ENCODE measurements around the gene MGMT.

Gene MGMT

GRCh38 chr10:129525401-129525801 lies 58.4 kb downstream of the MGMT start:
- H3K27ac ChIP-seq (ENCODE audit: insufficient read depth, low read depth, low read length, poor library complexity, severe bottlenecking): no peak overlapping the region
- 88% methylated on average over 13 of the region's 13 CpGs for WGBS, 2 experiments
- H3K4me1 ChIP-seq (ENCODE audit: control insufficient read depth, insufficient read depth, low read length): peaks cover 4% of the 10 kb centered on the region
- no peaks in the 10 kb centered on the region for H3K36me3 ChIP-seq (ENCODE audit: control insufficient read depth, insufficient read depth, low read length)
- H3K27me3 ChIP-seq (ENCODE audit: control insufficient read depth, insufficient read depth, low read length, poor library complexity, severe bottlenecking): no peaks in the 10 kb centered on the region
- H3K4me3 ChIP-seq (ENCODE audit: insufficient read depth, low read depth, low read length): no peak overlapping the region
- no peaks in the 10 kb centered on the region for H3K9me3 ChIP-seq (ENCODE audit: control insufficient read depth, low read length)

DNA sequence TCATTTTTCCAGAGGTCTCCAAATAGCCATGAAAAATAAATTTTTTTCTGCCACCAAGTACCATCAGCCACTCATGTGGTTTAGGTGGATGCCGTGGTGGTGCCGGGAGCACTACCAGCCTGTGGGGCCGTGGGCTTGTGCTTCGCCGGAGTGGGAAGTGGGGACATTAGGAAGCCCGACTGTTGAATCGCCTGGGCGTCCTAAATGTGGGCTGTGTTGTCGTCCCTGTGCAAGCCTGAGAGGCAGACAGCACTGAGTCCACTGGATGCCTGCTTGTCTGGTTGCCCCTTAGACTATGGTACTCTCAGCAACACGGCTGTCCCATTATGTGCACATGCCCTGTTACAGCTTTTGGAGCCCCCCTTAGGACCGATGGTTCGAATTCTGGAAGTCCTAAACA lies 59.9 kb downstream of the MGMT start:
- WGBS, 2 experiments: 94 to 95% methylated on average over 12 of the region's 12 CpGs
- Histone ChIP-seq H3K4me3 (ENCODE audit: insufficient read depth, low read depth, low read length) (no peak overlapping the region), H3K27me3 (ENCODE audit: control insufficient read depth, insufficient read depth, low read length, poor library complexity, severe bottlenecking) (no peaks in the 10 kb centered on the region), H3K9me3 (ENCODE audit: control insufficient read depth, low read length) (no peaks in the 10 kb centered on the region), H3K4me1 (ENCODE audit: control insufficient read depth, insufficient read depth, low read length) (peaks cover 12% of the 10 kb centered on the region), H3K36me3 (ENCODE audit: control insufficient read depth, insufficient read depth, low read length) (no peaks in the 10 kb centered on the region), H3K27ac (ENCODE audit: insufficient read depth, low read depth, low read length, poor library complexity, severe bottlenecking) (no peak overlapping the region)

GRCh38 chr10:129528376-129528978 lies 61.4 kb downstream of the MGMT start:
- H3K9me3 ChIP-seq (ENCODE audit: control insufficient read depth, low read length): no peaks in the 10 kb centered on the region
- H3K36me3 ChIP-seq (ENCODE audit: control insufficient read depth, insufficient read depth, low read length): no peaks in the 10 kb centered on the region
- peaks cover 10% of the 10 kb centered on the region for H3K4me1 ChIP-seq (ENCODE audit: control insufficient read depth, insufficient read depth, low read length)
- H3K27me3 ChIP-seq (ENCODE audit: control insufficient read depth, insufficient read depth, low read length, poor library complexity, severe bottlenecking): no peaks in the 10 kb centered on the region
- H3K4me3 ChIP-seq (ENCODE audit: insufficient read depth, low read depth, low read length): no peak overlapping the region
- no peak overlapping the region for H3K27ac ChIP-seq (ENCODE audit: insufficient read depth, low read depth, low read length, poor library complexity, severe bottlenecking)
- 89 to 90% methylated on average over 16 of the region's 16 CpGs for WGBS, 2 experiments

- Histone ChIP-seq H3K4me1 (ENCODE audit: control insufficient read depth, insufficient read depth, low read length) (peaks cover 10% of the 10 kb centered on the region), H3K4me3 (ENCODE audit: insufficient read depth, low read depth, low read length) (no peak overlapping the region), H3K27me3 (ENCODE audit: control insufficient read depth, insufficient read depth, low read length, poor library complexity, severe bottlenecking) (no peaks in the 10 kb centered on the region), H3K36me3 (ENCODE audit: control insufficient read depth, insufficient read depth, low read length) (no peaks in the 10 kb centered on the region), H3K27ac (ENCODE audit: insufficient read depth, low read depth, low read length, poor library complexity, severe bottlenecking) (no peak overlapping the region), H3K9me3 (ENCODE audit: control insufficient read depth, low read length) (no peaks in the 10 kb centered on the region)
- WGBS, 2 experiments: 91 to 94% methylated on average over 14 of the region's 14 CpGs
Measured at GRCh38 chr10:129530581-129530980, 63.5 kb downstream of the MGMT start.

- Histone ChIP-seq H3K4me1 (ENCODE audit: control insufficient read depth, insufficient read depth, low read length) (peaks cover 10% of the 10 kb centered on the region), H3K27ac (ENCODE audit: insufficient read depth, low read depth, low read length, poor library complexity, severe bottlenecking) (no peak overlapping the region), H3K27me3 (ENCODE audit: control insufficient read depth, insufficient read depth, low read length, poor library complexity, severe bottlenecking) (no peaks in the 10 kb centered on the region), H3K9me3 (ENCODE audit: control insufficient read depth, low read length) (no peaks in the 10 kb centered on the region), H3K36me3 (ENCODE audit: control insufficient read depth, insufficient read depth, low read length) (no peaks in the 10 kb centered on the region), H3K4me3 (ENCODE audit: insufficient read depth, low read depth, low read length) (no peak overlapping the region)
- WGBS, 2 experiments: 93 to 94% methylated on average over 14 of the region's 15 CpGs
Measured at GRCh38 chr10:129531195-129531968, 64.3 kb downstream of the MGMT start.

DNA sequence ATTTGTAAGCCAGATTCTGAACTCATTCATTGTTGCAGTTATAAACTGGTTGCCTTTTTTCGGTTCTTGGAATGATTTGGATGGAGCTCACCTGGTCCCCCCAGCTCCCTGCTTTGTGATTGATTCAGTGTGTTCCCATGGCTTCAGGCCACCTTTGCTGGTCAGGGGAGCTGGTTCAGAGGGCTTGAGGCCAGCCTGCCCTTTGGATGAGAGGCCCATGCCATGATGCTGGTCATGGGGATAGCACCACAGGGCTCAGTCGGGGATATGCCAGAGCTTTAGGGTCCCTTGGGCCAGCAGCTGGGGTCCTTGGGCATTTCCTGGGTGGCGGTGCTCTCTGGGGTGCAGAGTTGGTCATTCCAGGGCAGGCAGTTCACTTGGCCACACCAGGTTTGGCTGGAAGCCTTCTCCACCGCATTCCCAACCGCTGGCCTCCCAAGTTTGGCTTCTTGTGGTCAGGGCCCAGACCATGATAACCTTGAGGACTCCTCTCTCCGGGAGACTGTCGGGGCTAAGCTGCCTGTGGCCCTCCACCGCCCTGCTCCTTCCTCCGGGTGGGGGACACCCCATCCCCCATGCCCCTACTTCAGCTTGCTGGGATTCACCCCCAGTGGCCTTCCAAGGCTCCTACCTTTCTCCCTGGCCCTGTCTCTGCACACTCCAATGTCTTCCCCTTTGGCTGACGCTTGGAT lies 65.1 kb downstream of the MGMT start:
- 96 to 98% methylated on average over 10 of the region's 10 CpGs for WGBS, 2 experiments

DNA sequence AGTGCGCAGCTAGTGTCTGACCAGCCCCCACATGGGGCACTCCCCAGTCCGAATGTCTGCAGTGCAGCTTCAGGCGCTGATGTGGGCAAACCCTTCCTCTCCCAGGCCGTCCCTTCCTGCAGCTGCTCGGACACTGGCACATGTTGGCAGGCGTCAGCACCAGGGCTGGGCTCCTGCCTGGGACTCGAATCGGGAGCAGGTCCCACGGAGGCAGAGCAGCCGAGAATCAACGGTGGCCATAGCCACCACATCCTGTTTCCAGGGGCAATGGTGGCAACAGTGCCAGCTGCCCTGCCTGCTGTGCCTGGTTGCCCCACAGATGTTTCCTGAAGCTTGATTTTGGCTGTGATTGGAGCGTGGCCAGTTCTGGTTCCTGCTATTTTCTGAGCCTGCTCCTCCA lies 65.8 kb downstream of the MGMT start:
- H3K36me3 ChIP-seq (ENCODE audit: control insufficient read depth, insufficient read depth, low read length): no peaks in the 10 kb centered on the region
- WGBS, 2 experiments: 94 to 95% methylated on average over 12 of the region's 12 CpGs
- H3K4me3 ChIP-seq (ENCODE audit: insufficient read depth, low read depth, low read length): no peak overlapping the region
- no peaks in the 10 kb centered on the region for H3K9me3 ChIP-seq (ENCODE audit: control insufficient read depth, low read length)
- H3K27ac ChIP-seq (ENCODE audit: insufficient read depth, low read depth, low read length, poor library complexity, severe bottlenecking): no peak overlapping the region
- peaks cover 10% of the 10 kb centered on the region for H3K4me1 ChIP-seq (ENCODE audit: control insufficient read depth, insufficient read depth, low read length)
- H3K27me3 ChIP-seq (ENCODE audit: control insufficient read depth, insufficient read depth, low read length, poor library complexity, severe bottlenecking): no peaks in the 10 kb centered on the region

More for the DNA sequence above, 65.1 kb downstream of the MGMT start:
- Histone ChIP-seq H3K36me3 (ENCODE audit: control insufficient read depth, insufficient read depth, low read length) (no peaks in the 10 kb centered on the region), H3K4me3 (ENCODE audit: insufficient read depth, low read depth, low read length) (no peak overlapping the region), H3K27me3 (ENCODE audit: control insufficient read depth, insufficient read depth, low read length, poor library complexity, severe bottlenecking) (no peaks in the 10 kb centered on the region), H3K27ac (ENCODE audit: insufficient read depth, low read depth, low read length, poor library complexity, severe bottlenecking) (no peak overlapping the region), H3K9me3 (ENCODE audit: control insufficient read depth, low read length) (no peaks in the 10 kb centered on the region), H3K4me1 (ENCODE audit: control insufficient read depth, insufficient read depth, low read length) (peaks cover 10% of the 10 kb centered on the region)

- H3K4me3 ChIP-seq (ENCODE audit: insufficient read depth, low read depth, low read length): no peak overlapping the region
- H3K36me3 ChIP-seq (ENCODE audit: control insufficient read depth, insufficient read depth, low read length): no peaks in the 10 kb centered on the region
- H3K27me3 ChIP-seq (ENCODE audit: control insufficient read depth, insufficient read depth, low read length, poor library complexity, severe bottlenecking): no peaks in the 10 kb centered on the region
- H3K27ac ChIP-seq (ENCODE audit: insufficient read depth, low read depth, low read length, poor library complexity, severe bottlenecking): no peak overlapping the region
- H3K9me3 ChIP-seq (ENCODE audit: control insufficient read depth, low read length): no peaks in the 10 kb centered on the region
- WGBS, 2 experiments: 93 to 95% methylated on average over 11 of the region's 11 CpGs
- peaks cover 10% of the 10 kb centered on the region for H3K4me1 ChIP-seq (ENCODE audit: control insufficient read depth, insufficient read depth, low read length)
Measured at GRCh38 chr10:129533281-129533680, 66.2 kb downstream of the MGMT start.

- Histone ChIP-seq H3K27ac (ENCODE audit: insufficient read depth, low read depth, low read length, poor library complexity, severe bottlenecking) (no peak overlapping the region), H3K27me3 (ENCODE audit: control insufficient read depth, insufficient read depth, low read length, poor library complexity, severe bottlenecking) (no peaks in the 10 kb centered on the region), H3K9me3 (ENCODE audit: control insufficient read depth, low read length) (no peaks in the 10 kb centered on the region), H3K4me3 (ENCODE audit: insufficient read depth, low read depth, low read length) (no peak overlapping the region), H3K4me1 (ENCODE audit: control insufficient read depth, insufficient read depth, low read length) (peaks cover 10% of the 10 kb centered on the region), H3K36me3 (ENCODE audit: control insufficient read depth, insufficient read depth, low read length) (no peaks in the 10 kb centered on the region)
- WGBS, 2 experiments: 95 to 96% methylated on average over 5 of the region's 5 CpGs
Measured at GRCh38 chr10:129534826-129535225, 67.8 kb downstream of the MGMT start.

- H3K36me3 ChIP-seq (ENCODE audit: control insufficient read depth, insufficient read depth, low read length): no peaks in the 10 kb centered on the region
- H3K4me1 ChIP-seq (ENCODE audit: control insufficient read depth, insufficient read depth, low read length): peaks cover under 1% of the 10 kb centered on the region
- no peak overlapping the region for H3K27ac ChIP-seq (ENCODE audit: insufficient read depth, low read depth, low read length, poor library complexity, severe bottlenecking)
- H3K9me3 ChIP-seq (ENCODE audit: control insufficient read depth, low read length): no peaks in the 10 kb centered on the region
- H3K4me3 ChIP-seq (ENCODE audit: insufficient read depth, low read depth, low read length): no peak overlapping the region
- WGBS, 2 experiments: 94 to 96% methylated on average over 16 of the region's 16 CpGs
- no peaks in the 10 kb centered on the region for H3K27me3 ChIP-seq (ENCODE audit: control insufficient read depth, insufficient read depth, low read length, poor library complexity, severe bottlenecking)
Measured at GRCh38 chr10:129536336-129536735, 69.3 kb downstream of the MGMT start.

Measured in ectodermal cell (in vitro differentiated cells).